MCF 10A (cell line): ENCODE data around the gene PEX14. TPM values are rescaled to one million over a fixed set of nuclear protein-coding genes. Genes with fewer than 3 reads are reported as not detected.

Experiments
- BruUV-seq: library from RNA; stranded (reverse); fragments of 400-500 nt; replicated peaks from 2 replicates; lab custom pipeline; 2021; lab: Mats Ljungman, UMichigan
- CTCF ChIA-PET: fragments of 300-600 bp; sonication (Branson Sonifier 250); formaldehyde crosslinking; extraction: SDS; loops from one replicate; lab custom pipeline; 2021; ENCODE audit warnings: antibody characterized with exemption, inconsistent platforms; lab: Yijun Ruan, JAX
- POLR2A ChIA-PET: fragments of 300-600, 350-650 bp; sonication (Branson Sonifier 250); formaldehyde crosslinking; extraction: SDS; loops from one replicate; lab custom pipeline; 2020; ENCODE audit warnings: antibody characterized with exemption, inconsistent platforms; lab: Yijun Ruan, JAX
- DNase-seq: peaks from one replicate; pipeline ENCODE4 v3.0.0-alpha.2; 2018; ENCODE audit not compliant: unreplicated experiment
- H3K27ac Mint-ChIP-seq: one replicate; pipeline ENCODE4 v1.8.0; 2022; ENCODE audit warnings: mild to moderate bottlenecking, low read depth, mixed read lengths; ENCODE audit not compliant: unreplicated experiment
- H3K27me3 Mint-ChIP-seq: one replicate; pipeline ENCODE4 v1.8.0; 2022; ENCODE audit warnings: mixed read lengths; ENCODE audit not compliant: insufficient read depth, unreplicated experiment
- H3K36me3 Mint-ChIP-seq: one replicate; pipeline ENCODE4 v1.8.0; 2022; ENCODE audit warnings: mild to moderate bottlenecking, moderate library complexity, mixed read lengths; ENCODE audit not compliant: insufficient read depth, unreplicated experiment
- H3K4me1 Mint-ChIP-seq: one replicate; pipeline ENCODE4 v1.8.0; 2022; ENCODE audit warnings: mixed read lengths; ENCODE audit not compliant: insufficient read depth, unreplicated experiment
- H3K4me3 Mint-ChIP-seq: one replicate; pipeline ENCODE4 v1.8.0; 2022; ENCODE audit warnings: mild to moderate bottlenecking, moderate library complexity, mixed read lengths; ENCODE audit not compliant: unreplicated experiment
- H3K9me3 Mint-ChIP-seq: one replicate; pipeline ENCODE4 v1.8.0; 2022; ENCODE audit warnings: mixed read lengths; ENCODE audit not compliant: unreplicated experiment
- CTCF ChIP-seq: fragments of 200-600 bp; IDR thresholded peaks from one replicate; pipeline ENCODE4 v1.8.0; 2022; ENCODE audit warnings: antibody characterized with exemption, mild to moderate bottlenecking; ENCODE audit not compliant: unreplicated experiment
- intact Hi-C: fragments of 100-400 bp; cut with micrococcal nuclease; formaldehyde crosslinking; loops from 2 replicates; pipeline ENCODE4 v1.14.1; 2022
- total RNA-seq: library from RNA; stranded (reverse); gene quantifications from 2 replicates; pipeline ENCODE4 v1.2.3, GENCODE V29; 2022

PEX14 gene
- total RNA-seq, 1 experiment from 2014 or later, result 22.2 TPM

GRCh38 chr1:10539411-10540043, 64.8 kb downstream of the PEX14 start:
- no TSS peak for BruUV-seq
- no peak for DNase-seq
- Mint-ChIP-seq H3K4me3 (no peak overlapping the region), H3K27me3 (no peaks in the 10 kb centered on the region), H3K36me3 (peaks cover 33% of the 10 kb centered on the region), H3K27ac (no peak overlapping the region), H3K9me3 (no peaks in the 10 kb centered on the region), H3K4me1 (peaks cover 1% of the 10 kb centered on the region)
- TF ChIP-seq CTCF, result no peak
- POLR2A ChIA-PET, result interaction anchor here (1.4 kb wide), 1 partner anchor 11 kb away, joined by 4 read pairs; no protein-coding TSS in a partner anchor
- intact Hi-C loops, result no loop called here
- CTCF ChIA-PET, result interaction anchor here (0.8 to 1.2 kb wide), 2 partner anchors 11 to 45 kb away, joined by 3 read pairs; no protein-coding TSS in a partner anchor

- no peak for TF ChIP-seq CTCF
- intact Hi-C loops, result no loop called here
- H3K4me3 Mint-ChIP-seq, result no peak overlapping the region
- CTCF ChIA-PET, result interaction anchor here (0.6 kb wide), 2 partner anchors 8 to 497 kb away, joined by 3 read pairs; no protein-coding TSS in a partner anchor
- H3K4me1 Mint-ChIP-seq, result no peaks in the 10 kb centered on the region
- DNase-seq, result no peak
- POLR2A ChIA-PET, result interaction anchor here (1.4 kb wide), 2 partner anchors 9 to 12 kb away, joined by 4 read pairs; no protein-coding TSS in a partner anchor
- H3K9me3 Mint-ChIP-seq, result no peaks in the 10 kb centered on the region
- peaks cover 33% of the 10 kb centered on the region for H3K36me3 Mint-ChIP-seq
- H3K27ac Mint-ChIP-seq, result no peak overlapping the region
- BruUV-seq, result no TSS peak
- no peaks in the 10 kb centered on the region for H3K27me3 Mint-ChIP-seq
These were observed 65.7 kb downstream of the PEX14 start for GRCh38 chr1:10540277-10541005.

- ChIA-PET CTCF (interaction anchor here (0.6 kb wide), 1 partner anchor 496 kb away, joined by 3 read pairs; no protein-coding TSS in a partner anchor), POLR2A (interaction anchor here (1.4 kb wide), 1 partner anchor 10 kb away, joined by 4 read pairs; no protein-coding TSS in a partner anchor)
- Mint-ChIP-seq H3K27me3 (no peaks in the 10 kb centered on the region), H3K36me3 (peaks cover 33% of the 10 kb centered on the region), H3K4me1 (no peaks in the 10 kb centered on the region), H3K9me3 (no peaks in the 10 kb centered on the region), H3K27ac (no peak overlapping the region), H3K4me3 (no peak overlapping the region)
- TF ChIP-seq CTCF, result no peak
- DNase-seq, result no peak
- BruUV-seq, result no TSS peak
- intact Hi-C loops, result no loop called here
These were observed 66.5 kb downstream of the PEX14 start for GRCh38 chr1:10541286-10541685.

GRCh38 chr1:10544239-10544638, 69.5 kb downstream of the PEX14 start:
- no peak overlapping the region for H3K4me3 Mint-ChIP-seq
- intact Hi-C loops, result no loop called here
- peaks cover 22% of the 10 kb centered on the region for H3K36me3 Mint-ChIP-seq
- TF ChIP-seq CTCF, result no peak
- H3K9me3 Mint-ChIP-seq, result no peaks in the 10 kb centered on the region
- no peak overlapping the region for H3K27ac Mint-ChIP-seq
- no TSS peak for BruUV-seq
- no peaks in the 10 kb centered on the region for H3K27me3 Mint-ChIP-seq
- no peak for DNase-seq
- ChIA-PET CTCF (no interaction called here), POLR2A (interaction anchor here (0.7 kb wide), 1 partner anchor 58 kb away, joined by 3 read pairs; no protein-coding TSS in a partner anchor)
- H3K4me1 Mint-ChIP-seq, result no peaks in the 10 kb centered on the region
